Epithelial cell of esophagus (primary cell): ENCODE measurements around the gene PPFIA2.
A peak's percentile ranks its signal among the peaks of the same experiment; 100 is the strongest.
"Not testable (repeated sequence)": the region's sequence is repeated elsewhere in the genome, so short reads cannot be mapped to it uniquely, and the experiment has no call there.

Experiments
- DNase-seq: peaks from one replicate; pipeline ENCODE4 v3.0.0; 2010; ENCODE audit warnings: low read depth
- H3K4me3 ChIP-seq: 2 replicates; pipeline ENCODE4 v1.5.1; 2011; ENCODE audit warnings: mild to moderate bottlenecking, low read length, control low read depth
- TF ChIP-seq, protein P1 (sequence below): IDR thresholded peaks from 2 replicates; pipeline ENCODE4 v1.5.1; 2011; ENCODE audit warnings: low read depth, mild to moderate bottlenecking, low read length, control low read depth, inconsistent platforms; ENCODE audit not compliant: insufficient read depth; ENCODE audit errors: missing control alignments

Gene PPFIA2

DNA sequence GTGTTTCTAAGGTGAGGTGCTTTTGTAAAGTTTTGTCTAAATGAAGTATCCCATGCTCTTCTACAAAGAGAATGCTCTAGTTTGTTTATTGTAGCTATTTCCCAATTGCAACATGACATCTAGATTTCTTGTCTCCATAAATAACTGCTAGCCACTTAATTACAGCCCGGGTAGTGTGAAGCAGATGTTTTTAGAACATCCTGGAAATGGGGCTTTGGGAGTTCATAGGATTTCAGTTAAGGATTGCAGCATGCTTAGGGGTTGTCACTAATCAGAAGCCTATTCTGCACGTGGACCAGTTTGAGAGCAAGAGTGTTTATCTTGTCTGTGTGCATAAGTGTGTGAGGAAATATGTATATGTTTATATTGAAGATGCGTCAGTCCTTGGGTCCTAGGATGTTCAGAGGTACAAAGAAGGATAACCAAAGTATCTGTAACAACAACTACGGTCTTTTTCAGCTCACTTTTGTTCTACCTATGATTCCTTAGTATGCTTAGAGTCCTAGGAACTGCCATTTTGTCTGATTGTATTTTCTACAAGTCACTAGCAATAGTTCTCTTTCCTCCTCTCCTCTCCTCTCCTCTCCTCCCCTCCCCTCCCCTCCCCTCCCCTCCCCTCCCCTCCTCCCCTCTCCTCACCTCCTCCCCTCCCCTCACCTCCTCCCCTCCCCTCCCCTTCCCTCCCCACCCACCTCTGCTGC, 546.0 kb downstream of the PPFIA2 start:
- H3K4me3 ChIP-seq: no peak overlapping the region
- TF ChIP-seq, protein P1, sequence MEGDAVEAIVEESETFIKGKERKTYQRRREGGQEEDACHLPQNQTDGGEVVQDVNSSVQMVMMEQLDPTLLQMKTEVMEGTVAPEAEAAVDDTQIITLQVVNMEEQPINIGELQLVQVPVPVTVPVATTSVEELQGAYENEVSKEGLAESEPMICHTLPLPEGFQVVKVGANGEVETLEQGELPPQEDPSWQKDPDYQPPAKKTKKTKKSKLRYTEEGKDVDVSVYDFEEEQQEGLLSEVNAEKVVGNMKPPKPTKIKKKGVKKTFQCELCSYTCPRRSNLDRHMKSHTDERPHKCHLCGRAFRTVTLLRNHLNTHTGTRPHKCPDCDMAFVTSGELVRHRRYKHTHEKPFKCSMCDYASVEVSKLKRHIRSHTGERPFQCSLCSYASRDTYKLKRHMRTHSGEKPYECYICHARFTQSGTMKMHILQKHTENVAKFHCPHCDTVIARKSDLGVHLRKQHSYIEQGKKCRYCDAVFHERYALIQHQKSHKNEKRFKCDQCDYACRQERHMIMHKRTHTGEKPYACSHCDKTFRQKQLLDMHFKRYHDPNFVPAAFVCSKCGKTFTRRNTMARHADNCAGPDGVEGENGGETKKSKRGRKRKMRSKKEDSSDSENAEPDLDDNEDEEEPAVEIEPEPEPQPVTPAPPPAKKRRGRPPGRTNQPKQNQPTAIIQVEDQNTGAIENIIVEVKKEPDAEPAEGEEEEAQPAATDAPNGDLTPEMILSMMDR: no peak
- DNase-seq: no peak

DNA sequence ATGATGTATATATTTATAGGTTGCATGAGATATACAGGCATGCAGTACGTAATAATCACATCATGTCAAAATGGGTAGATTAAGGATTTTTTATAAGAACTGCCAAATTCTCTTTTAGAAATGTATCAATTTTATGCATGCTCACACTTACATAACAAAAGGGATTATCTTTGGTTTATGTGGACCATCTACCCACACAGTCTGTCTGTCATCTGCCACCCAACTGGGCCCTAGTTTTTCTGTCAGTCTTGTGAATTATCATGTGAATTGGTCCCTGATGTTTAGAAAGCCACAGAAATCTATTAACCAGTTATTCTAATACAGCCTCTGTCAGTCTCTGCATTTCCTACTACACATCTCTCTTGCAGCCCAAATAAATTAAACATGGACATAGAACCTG, 547.8 kb downstream of the PPFIA2 start:
- TF ChIP-seq, protein P1: no peak
- no peak for DNase-seq
- no peak overlapping the region for H3K4me3 ChIP-seq

DNA sequence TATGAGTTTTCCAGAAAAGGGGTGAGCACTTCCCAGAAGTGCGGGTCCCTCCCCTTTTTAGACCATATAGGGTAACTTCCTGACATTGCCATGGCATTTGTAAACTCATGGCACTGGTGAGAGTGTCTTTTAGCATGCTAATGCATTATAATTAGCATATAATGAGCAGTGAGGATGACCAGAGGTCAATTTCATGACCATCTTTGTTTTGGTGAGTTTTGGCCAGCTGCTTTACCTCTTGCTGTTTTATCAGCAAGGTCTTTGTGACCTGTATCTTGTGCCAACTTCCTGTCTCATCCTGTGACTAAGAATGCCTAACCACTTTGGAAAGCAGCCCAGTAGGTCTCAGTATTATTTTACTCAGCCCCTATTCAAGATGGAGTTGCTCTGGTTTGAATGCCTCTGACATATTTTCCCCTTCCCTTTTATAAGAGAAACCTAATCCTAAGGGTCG, 549.4 kb downstream of the PPFIA2 start:
- H3K4me3 ChIP-seq: not testable (repeated sequence)
- DNase-seq: peak; percentile 72

DNA sequence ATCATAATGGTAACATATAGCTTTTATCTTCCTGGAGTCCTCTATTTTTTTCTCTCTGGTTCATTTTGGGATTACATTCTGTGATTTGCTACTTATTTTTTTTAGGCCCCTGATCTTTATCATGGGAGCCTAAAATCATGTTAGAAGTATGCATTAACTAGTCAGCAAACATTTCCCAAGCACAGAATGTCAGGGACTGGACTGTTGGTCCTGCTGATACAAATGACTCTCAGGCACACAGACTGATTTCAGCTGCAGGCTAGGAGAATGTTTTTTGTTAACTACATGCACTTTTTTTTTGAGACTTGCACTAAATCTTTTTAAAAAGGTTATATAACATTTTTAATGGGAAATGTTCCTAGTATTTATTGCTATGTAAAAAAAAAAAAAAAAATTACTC, 550.1 kb downstream of the PPFIA2 start:
- DNase-seq: no peak
- TF ChIP-seq, protein P1: no peak
- H3K4me3 ChIP-seq: no peak overlapping the region

DNA sequence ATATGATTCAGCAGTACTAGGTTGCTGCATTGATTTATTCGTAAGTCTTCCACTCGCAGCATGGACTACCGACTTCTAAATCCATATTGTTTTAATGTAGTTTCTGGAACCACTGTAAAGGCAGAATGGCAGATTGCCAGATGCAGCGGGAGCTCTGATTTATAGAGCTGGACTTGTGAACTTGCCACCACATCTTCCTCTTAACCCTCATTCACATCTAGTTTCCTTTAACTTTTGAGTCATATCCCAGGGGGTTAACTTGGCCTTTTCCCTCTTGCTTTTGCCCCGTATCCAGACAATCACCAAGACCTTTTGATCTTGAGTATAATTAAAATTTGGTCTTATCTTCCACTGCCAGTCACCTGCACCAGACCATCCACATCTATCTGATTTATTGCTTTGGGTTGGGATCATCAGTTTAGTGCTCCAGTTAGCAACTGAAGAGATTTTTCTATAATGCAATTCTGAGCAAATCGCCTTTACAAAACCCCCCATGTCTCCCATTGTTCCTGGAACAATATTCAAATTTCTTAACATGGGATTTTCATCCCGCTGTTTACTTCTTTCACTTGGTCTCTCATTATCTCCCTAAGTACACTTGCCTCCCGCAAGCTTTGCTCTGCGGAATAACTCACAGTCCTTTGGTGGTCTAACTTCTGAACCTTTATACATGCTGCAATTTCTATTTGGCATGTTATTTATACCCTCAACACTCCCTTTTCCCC, 550.8 kb downstream of the PPFIA2 start:
- H3K4me3 ChIP-seq: no peak overlapping the region
- TF ChIP-seq, protein P1: no peak
- DNase-seq: no peak
